Activated effector memory CD4-positive, alpha-beta T cell treated with anti-CD3 and anti-CD28 coated beads, Interleukin-2, amount 50 U/mL, for 16 hours (primary cell): ENCODE measurements around the gene COX6A1.
A peak's percentile ranks its signal among the peaks of the same experiment; 100 is the strongest.
"Not testable (repeated sequence)": the region's sequence is repeated elsewhere in the genome, so short reads cannot be mapped to it uniquely, and the experiment has no call there.

Experiments used
- DNase-seq: peaks from one replicate; pipeline ENCODE4 v3.0.0-alpha.2; 2020

COX6A1 gene

GRCh38 chr12:120468821-120469449 lies 31.0 kb downstream of the COX6A1 start:
- peak; percentile 85 for DNase-seq

GRCh38 chr12:120469450-120470149 lies 31.7 kb downstream of the COX6A1 start, which contains the start of gene SRSF9:
SRSF9 (minus strand) TSS chr12:120469748; CDS start chr12:120469609, 139 bp downstream.
- DNase-seq, result peak; percentile 100

GRCh38 chr12:120470150-120470784 lies 32.4 kb downstream of the COX6A1 start:
- peak; percentile 63 for DNase-seq

- DNase-seq, result no peak
Observed at GRCh38 chr12:120472521-120472920, 34.6 kb downstream of the COX6A1 start.

GRCh38 chr12:120473807-120474615 lies 36.1 kb downstream of the COX6A1 start:
- no peak for DNase-seq

GRCh38 chr12:120474616-120474960 lies 36.7 kb downstream of the COX6A1 start:
- no peak for DNase-seq

- no peak for DNase-seq
Observed at GRCh38 chr12:120475643-120476042, 37.7 kb downstream of the COX6A1 start.

GRCh38 chr12:120479458-120479857 lies 41.5 kb downstream of the COX6A1 start:
- DNase-seq, result no peak

- DNase-seq, result no peak
Observed at GRCh38 chr12:120480211-120480610, 42.3 kb downstream of the COX6A1 start.

GRCh38 chr12:120481022-120481767 lies 43.3 kb downstream of the COX6A1 start:
- DNase-seq, result no peak

- DNase-seq, result no peak
Observed at GRCh38 chr12:120483621-120484020, 45.7 kb downstream of the COX6A1 start.

GRCh38 chr12:120485961-120486881 lies 48.3 kb downstream of the COX6A1 start:
- DNase-seq, result no peak

GRCh38 chr12:120487552-120487951 lies 49.6 kb downstream of the COX6A1 start:
- DNase-seq, result not testable (repeated sequence)

GRCh38 chr12:120488057-120488640 lies 50.2 kb downstream of the COX6A1 start:
- no peak for DNase-seq

- DNase-seq, result no peak
Observed at GRCh38 chr12:120489018-120489417, 51.1 kb downstream of the COX6A1 start.

- no peak for DNase-seq
Observed at GRCh38 chr12:120490325-120490724, 52.4 kb downstream of the COX6A1 start.
